Measurements from ENCODE around the gene GREB1L.

DNA sequence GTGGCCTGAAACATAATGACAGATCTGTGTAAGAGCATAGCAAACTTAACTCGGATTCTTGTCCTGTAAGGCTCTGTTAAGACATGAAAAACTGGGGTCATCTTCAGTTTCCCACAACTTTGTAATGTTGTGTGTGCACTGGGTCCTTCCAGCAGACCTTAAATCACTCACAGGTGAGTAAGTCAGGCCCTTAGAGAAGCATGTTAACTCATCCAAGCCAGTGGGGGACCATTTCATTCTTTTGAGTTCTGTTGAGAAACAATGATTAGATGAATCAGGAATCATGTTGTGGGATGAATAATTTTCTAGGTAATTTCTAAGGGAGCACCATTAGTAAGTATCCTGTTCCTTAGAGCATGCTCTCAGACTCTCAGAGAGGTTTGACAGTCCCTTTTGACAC lies 191.4 kb downstream of the GREB1L start:
- TF ChIP-seq, protein P1, sequence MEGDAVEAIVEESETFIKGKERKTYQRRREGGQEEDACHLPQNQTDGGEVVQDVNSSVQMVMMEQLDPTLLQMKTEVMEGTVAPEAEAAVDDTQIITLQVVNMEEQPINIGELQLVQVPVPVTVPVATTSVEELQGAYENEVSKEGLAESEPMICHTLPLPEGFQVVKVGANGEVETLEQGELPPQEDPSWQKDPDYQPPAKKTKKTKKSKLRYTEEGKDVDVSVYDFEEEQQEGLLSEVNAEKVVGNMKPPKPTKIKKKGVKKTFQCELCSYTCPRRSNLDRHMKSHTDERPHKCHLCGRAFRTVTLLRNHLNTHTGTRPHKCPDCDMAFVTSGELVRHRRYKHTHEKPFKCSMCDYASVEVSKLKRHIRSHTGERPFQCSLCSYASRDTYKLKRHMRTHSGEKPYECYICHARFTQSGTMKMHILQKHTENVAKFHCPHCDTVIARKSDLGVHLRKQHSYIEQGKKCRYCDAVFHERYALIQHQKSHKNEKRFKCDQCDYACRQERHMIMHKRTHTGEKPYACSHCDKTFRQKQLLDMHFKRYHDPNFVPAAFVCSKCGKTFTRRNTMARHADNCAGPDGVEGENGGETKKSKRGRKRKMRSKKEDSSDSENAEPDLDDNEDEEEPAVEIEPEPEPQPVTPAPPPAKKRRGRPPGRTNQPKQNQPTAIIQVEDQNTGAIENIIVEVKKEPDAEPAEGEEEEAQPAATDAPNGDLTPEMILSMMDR (IDR thresholded peaks at IDR 0.05), result no peak
- TF ChIP-seq POLR2A (IDR thresholded peaks at IDR 0.05), result no peak

Data from right lobe of liver (tissue), 4 donors.